Suprapubic skin (tissue), 4 donors: ENCODE results near the gene CPNE4.

Experiments used
- CTCF ChIP-seq, 2 donors: fragments of 200-600 bp in 1 of 2; fragments of 450-650 bp in 1 of 2; sonication (generic) in 1 of 2; IDR thresholded peaks; one replicate each; pipeline ENCODE4 v1.5.1; 2016 to 2019; ENCODE audit warnings: antibody characterized with exemption in 2 of 2, mild to moderate bottlenecking in 1 of 2, moderate library complexity in 1 of 2
- EP300 ChIP-seq: sonication (generic); formaldehyde crosslinking; IDR thresholded peaks from one replicate; pipeline ENCODE4 v1.6.1; 2017; ENCODE audit warnings: antibody characterized with exemption
- POLR2A ChIP-seq, 2 donors: fragments of 450-650 bp; IDR thresholded peaks; one replicate each; pipeline ENCODE4 v1.6.1; 2017; ENCODE audit warnings: antibody characterized with exemption in 2 of 2, mild to moderate bottlenecking in 2 of 2, moderate library complexity in 2 of 2
- POLR2AphosphoS5 ChIP-seq, 3 donors: sonication (generic); formaldehyde crosslinking; IDR thresholded peaks; one replicate each; pipeline ENCODE4 v1.6.1; 2017; ENCODE audit warnings: antibody characterized with exemption in 3 of 3

GRCh38 chr3:131796111-131796510 is 238.7 kb downstream of the CPNE4 start:
- TF ChIP-seq CTCF (IDR thresholded peaks at IDR 0.05) = no peak
- TF ChIP-seq EP300 = no peak
- TF ChIP-seq POLR2AphosphoS5 (IDR thresholded peaks at IDR 0.05) = no peak
- no peak for TF ChIP-seq POLR2A (IDR thresholded peaks at IDR 0.05)
